Activated gamma-delta T cell treated with Interleukin-2 at 50 U/mL for 16 hours (primary cell): ENCODE measurements around the gene AS3MT.
"Not testable (repeated sequence)": the region's sequence is repeated elsewhere in the genome, so short reads cannot be mapped to it uniquely, and the experiment has no call there.

Experiments used
- DNase-seq: peaks from one replicate; pipeline ENCODE4 v3.0.0-alpha.2; 2020

AS3MT gene

GRCh38 chr10:102869258-102870198, at the start of gene AS3MT:
Gene AS3MT, plus strand, starts transcription at chr10:102869470. Its CDS starts 123 bp downstream, at chr10:102869593.
- no peak for DNase-seq

GRCh38 chr10:102820008-102820407, 49.3 kb upstream of the AS3MT start:
- DNase-seq: not testable (repeated sequence)

GRCh38 chr10:102822222-102822621, 47.0 kb upstream of the AS3MT start:
- no peak for DNase-seq

DNA sequence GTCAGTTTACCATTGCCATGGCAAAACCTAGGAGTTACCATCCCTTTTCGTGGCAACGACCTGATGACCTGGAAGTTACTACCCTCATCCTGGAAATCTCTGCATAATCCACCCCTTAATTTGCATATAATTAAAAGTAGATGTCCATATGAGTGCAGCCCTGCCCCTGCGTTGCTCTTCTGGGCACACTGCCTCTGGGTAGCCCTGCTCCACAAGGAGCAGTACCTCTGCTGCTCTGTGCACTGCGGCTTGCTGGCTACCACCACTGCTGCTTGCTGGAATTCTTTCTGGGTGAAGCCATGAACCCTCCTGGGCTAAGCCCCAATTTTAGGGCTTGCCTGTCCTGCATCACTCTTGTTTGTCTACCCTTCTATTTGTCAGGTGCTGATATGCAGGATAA, 44.6 kb upstream of the AS3MT start:
- DNase-seq: no peak

DNA sequence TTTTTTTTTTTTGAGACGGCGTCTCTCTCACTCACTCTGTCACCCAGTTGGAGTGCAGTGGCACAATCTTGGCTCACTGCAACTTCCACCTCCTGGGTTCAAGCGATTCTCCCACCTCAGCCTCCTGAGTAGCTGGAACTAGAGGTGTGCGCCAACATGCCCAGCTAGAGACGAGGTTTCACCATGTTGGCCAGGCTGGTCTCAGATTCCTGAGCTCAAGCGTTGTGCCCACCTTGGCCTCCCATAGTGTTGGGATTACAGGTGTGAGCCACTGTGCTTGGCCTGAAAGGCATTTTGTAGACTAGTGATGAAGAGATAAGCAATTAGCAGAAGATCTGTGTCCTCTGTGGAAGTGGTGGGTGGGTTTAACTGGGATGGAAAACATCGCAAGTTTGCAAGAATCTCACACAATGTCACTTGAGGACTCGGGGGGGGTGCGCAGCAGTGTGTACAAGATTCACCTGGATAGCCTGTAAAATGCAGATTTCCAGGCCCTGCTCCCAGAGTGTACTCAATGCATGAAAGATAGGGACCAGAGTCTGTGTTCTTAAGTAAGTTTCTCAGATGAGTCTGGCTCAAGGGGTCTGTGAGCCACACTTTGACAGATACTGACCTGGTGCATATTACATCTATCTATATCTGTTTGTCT, 43.0 kb upstream of the AS3MT start:
- no peak for DNase-seq

GRCh38 chr10:102827597-102827975, 41.7 kb upstream of the AS3MT start:
- no peak for DNase-seq

DNA sequence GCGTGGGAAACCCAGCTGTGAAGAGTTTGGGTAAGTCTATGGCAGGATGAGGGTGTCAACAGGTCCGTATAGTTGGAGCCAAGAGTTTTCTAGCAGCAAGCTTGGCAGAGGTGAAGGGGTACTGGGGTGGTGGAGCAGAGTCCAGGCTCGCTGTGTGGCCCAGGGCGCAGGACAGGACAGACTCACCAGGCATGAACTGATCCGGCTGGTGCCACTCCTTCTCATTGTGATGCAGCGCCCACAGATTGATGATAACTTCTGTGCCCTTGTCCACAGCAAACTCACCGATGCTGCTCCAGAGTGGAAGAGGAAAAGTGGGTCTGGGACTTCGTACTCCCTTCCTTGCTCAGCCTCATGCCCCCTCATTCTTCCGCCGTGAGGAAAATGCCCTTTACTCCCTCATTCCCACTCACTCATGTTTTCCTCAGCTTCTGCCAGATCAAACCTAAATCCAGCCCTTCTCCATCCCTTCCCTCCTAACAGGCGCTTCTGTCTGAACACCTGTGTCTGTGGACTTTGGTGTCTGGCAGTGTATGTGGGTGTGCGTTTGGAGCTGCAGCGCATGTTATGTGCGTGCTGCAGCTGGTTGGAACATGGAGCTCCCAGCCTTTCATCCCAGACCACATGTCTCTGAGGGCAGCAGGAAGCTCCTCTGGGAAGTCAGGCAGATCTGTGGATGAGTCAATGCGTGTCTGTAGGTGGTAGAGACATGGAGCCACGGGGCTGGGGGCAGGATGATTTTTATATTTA, 37.8 kb upstream of the AS3MT start:
- no peak for DNase-seq

- DNase-seq: no peak
Measured at GRCh38 chr10:102832248-102832647, 37.0 kb upstream of the AS3MT start.

DNA sequence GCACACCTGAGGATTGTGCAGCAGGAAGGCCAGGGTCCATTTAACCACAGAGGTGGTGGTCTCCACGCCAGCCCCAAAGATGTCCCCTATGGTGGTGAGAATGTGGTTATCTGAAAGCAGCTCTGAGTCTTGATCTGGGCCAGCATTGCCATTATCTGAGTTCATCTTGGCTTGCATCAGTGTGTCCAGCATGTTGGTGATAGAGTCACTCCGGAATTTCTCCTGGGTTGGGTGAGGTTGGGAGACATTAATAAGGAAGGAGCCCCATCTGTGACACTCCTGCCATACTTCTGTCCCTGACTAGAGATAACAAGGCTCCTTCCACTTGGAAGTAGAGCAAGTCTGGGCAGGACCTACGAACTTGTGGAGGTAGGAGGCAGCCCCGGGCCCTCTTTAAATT, 36.3 kb upstream of the AS3MT start:
- no peak for DNase-seq

GRCh38 chr10:102834143-102834542, 35.1 kb upstream of the AS3MT start:
- DNase-seq: no peak

DNA sequence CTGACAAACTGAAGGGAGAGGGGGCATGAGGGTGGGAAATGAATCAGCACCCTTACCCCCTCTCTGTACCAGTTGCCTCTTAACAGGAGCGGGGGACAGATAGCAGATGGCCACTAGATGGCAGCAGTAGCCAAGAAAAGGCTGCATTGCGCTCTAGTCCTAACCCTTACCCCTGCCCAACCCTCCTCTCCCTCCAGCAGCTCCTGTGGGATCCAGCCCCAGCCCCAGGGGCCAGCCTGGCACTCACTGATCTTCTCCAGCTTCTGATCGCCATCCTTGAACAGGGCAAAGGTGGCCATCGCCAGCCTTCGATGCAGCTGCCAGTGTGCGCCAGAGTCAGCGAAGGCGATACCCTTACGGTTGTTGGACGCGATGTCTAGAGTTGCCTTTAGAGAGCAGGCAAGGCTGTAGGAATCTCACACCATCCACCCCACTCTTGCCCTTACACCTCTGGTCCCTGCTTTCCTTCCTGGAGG, 34.2 kb upstream of the AS3MT start:
- peak; percentile 72 for DNase-seq

DNA sequence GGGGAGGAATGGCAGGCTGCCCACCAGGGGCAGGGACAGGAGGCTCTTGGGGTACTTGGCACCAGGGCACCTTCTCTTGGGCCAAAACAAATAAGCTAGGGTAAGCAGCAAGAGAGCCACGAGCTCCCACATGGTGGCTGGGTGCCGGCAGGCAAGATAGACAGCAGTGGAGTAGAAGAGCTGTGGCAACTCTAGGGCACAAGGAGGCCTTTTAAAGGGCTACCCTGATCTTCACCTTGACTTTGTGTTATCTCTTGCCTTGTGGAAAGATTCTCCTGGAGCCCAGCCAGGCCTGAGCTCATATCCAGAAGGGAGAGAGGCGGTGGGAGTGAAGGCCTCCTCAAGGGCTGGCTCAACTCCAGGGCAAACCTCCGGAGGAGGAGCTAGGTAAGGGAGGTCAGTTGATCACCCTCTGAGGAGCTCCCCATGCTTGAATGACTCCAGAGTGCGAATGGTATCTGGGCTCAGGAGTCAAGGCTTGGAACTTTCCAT, 32.0 kb upstream of the AS3MT start, which contains the start of gene CYP17A1:
TSS of gene CYP17A1 (minus strand) at position 184 of the 492 bp plus-strand sequence. CDS start at position 132, 52 bp downstream.
- DNase-seq: no peak

DNA sequence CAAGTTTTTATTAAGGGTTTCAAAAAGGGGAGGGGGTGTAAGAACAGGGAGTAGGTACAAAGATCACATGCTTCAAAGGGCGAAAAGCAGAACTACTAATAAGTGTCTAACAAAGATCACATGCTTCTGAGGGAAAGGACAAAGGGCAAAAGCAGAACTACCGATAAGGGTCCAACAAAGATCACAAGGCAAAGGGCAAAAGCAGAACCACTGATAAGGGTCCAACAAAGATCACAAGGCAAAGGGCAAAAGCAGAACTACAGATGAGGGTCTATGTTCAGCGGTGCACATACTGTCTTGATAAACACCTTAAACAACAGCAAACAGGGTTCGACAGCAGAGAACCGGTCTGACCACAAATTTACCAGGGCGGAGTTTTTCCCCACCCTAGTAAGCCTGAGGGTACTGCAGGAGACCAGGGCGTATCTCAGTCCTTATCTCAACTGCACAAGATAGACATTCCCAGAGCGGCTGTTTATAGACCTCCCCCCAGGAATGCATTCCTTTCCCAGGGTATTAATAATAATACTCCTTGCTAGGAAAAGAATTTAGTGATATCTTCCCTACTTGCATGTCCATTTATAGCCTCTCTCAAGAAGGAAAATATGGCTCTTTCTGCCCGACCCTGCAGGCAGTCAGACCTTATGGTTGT, 30.9 kb upstream of the AS3MT start:
- DNase-seq: not testable (repeated sequence)

DNA sequence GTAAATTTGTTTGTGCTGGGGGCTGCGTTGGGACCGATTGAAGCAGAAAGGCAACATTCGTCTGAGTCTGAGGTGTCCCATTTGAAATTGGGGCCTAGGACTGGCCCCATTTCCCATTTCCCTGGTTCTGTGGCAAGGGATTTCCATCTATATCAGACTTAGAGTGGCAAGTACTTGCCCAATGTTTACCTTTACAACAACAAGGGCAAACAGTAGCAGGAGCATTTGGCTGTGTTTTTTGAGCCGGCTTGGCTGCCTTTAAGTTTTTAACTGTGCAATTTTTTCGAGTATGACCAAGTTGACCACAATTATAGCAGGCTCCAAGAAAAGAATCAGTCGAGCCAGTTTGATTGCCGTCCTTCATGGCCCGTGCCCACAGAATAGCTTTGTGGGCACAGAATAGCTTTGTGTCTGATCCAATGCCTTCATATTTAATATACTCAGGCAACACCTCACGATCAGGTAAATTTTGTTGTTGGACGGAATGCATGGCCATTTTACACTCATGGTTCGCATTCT, 27.4 kb upstream of the AS3MT start:
- no peak for DNase-seq

GRCh38 chr10:102843139-102843538, 26.1 kb upstream of the AS3MT start:
- not testable (repeated sequence) for DNase-seq

DNA sequence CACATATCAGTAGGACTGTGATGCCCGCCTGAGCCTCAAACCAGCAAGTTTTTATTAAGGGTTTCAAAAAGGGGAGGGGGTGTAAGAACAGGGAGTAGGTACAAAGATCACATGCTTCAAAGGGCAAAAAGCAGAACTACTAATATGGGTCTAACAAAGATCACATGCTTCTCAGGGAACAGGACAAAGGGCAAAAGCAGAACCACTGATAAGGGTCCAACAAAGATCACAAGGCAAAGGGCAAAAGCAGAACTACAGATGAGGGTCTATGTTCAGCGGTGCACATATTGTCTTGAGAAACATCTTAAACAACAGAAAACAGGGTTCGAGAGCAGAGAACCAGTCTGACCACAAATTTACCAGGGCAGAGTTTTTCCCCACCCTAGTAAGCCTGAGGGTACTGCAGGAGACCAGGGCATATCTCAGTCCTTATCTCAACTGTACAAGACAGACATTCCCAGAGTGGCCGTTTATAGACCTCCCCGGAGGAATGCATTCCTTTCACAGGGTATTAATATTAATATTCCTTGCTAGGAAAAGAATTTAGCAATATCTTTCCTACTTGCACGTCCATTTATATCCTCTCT, 25.0 kb upstream of the AS3MT start:
- DNase-seq: not testable (repeated sequence)

- DNase-seq: no peak
Measured at GRCh38 chr10:102845352-102845902, 23.8 kb upstream of the AS3MT start.

GRCh38 chr10:102850025-102850518, 19.2 kb upstream of the AS3MT start:
- DNase-seq: no peak

DNA sequence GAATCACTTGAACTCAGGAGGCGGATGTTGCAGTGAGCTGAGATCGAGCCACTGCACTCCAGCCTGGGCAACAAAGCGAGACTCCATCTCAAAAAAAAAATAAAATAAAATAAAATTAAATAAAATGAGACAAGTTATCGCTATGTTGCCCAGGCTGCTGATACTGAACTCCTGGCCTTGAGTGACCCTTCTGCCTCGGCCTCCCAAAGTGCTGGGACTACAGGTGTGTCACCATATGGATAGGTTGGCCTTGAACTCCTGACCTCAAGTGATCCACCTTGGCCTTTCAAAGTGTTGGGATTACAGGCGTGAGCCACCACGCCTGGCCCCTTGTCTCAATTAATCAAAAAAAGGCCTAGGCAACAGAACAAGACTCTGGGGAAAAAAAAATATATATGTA, 16.0 kb upstream of the AS3MT start:
- DNase-seq: not testable (repeated sequence)

- DNase-seq: not testable (repeated sequence)
Measured at GRCh38 chr10:102855731-102856436, 13.4 kb upstream of the AS3MT start.
